Natural killer cell (primary cell): ENCODE results near the gene CHAD. TPM values are rescaled to one million over a fixed set of nuclear protein-coding genes. Genes with fewer than 3 reads are reported as not detected.

Experiments
- ATAC-seq, 3 donors: fragments of 150-1000 bp in 2 of 3; fragments of 200-7000 bp in 1 of 3; cut with Tn5 transposase; 1 replicate in 1 of 3; 2 replicates in 2 of 3; pipeline ENCODE4 v1.10.0; 2021; ENCODE audit warnings: mild to moderate bottlenecking in 2 of 3, moderate library complexity in 2 of 3
- DNase-seq, 2 donors: peaks; one replicate each; pipeline versions ENCODE4 v3.0.0 to v3.0.0-alpha.2; 2013 to 2021; ENCODE audit warnings: mixed read lengths in 1 of 2
- H3K27ac ChIP-seq: one replicate; pipeline ENCODE4 v1.5.1; 2013; ENCODE audit warnings: mild to moderate bottlenecking, low read length
- H3K27me3 ChIP-seq: one replicate; pipeline ENCODE4 v1.6.1; 2013; ENCODE audit warnings: low read length; ENCODE audit not compliant: control insufficient read depth, insufficient read depth
- H3K36me3 ChIP-seq: one replicate; pipeline ENCODE4 v1.6.1; 2013; ENCODE audit warnings: low read length; ENCODE audit not compliant: control insufficient read depth, insufficient read depth
- H3K4me1 ChIP-seq: one replicate; pipeline ENCODE4 v1.6.1; 2013; ENCODE audit warnings: low read length; ENCODE audit not compliant: control insufficient read depth, insufficient read depth
- H3K4me3 ChIP-seq: one replicate; pipeline ENCODE4 v1.5.1; 2013; ENCODE audit warnings: low read length
- H3K9me3 ChIP-seq: one replicate; pipeline ENCODE4 v1.6.1; 2013; ENCODE audit warnings: low read length; ENCODE audit not compliant: control insufficient read depth, insufficient read depth
- H3K27ac Mint-ChIP-seq, 2 donors: one replicate each; pipeline ENCODE4 v1.8.0; 2022; ENCODE audit warnings: mild to moderate bottlenecking in 2 of 2, mixed read lengths in 2 of 2, moderate library complexity in 1 of 2
- H3K27me3 Mint-ChIP-seq, 2 donors: one replicate each; pipeline ENCODE4 v1.8.0; 2022; ENCODE audit warnings: low read depth in 2 of 2, mixed read lengths in 2 of 2
- H3K36me3 Mint-ChIP-seq: one replicate; pipeline ENCODE4 v1.8.0; 2022; ENCODE audit warnings: mixed read lengths
- H3K4me1 Mint-ChIP-seq, 2 donors: one replicate each; pipeline ENCODE4 v1.8.0; 2022; ENCODE audit warnings: mixed read lengths in 2 of 2
- H3K4me3 Mint-ChIP-seq: one replicate; pipeline ENCODE4 v1.8.0; 2022; ENCODE audit warnings: mild to moderate bottlenecking, moderate library complexity, mixed read lengths
- H3K9me3 Mint-ChIP-seq, 2 donors: one replicate each; pipeline ENCODE4 v1.8.0; 2022; ENCODE audit warnings: mixed read lengths in 2 of 2
- WGBS: methylation state at CpG from one replicate; pipeline ENCODE4 v1.1.7; 2013; ENCODE audit warnings: missing lambda C conversion rate; ENCODE audit not compliant: insufficient coverage; 5-methylcytosine and 5-hydroxymethylcytosine counted together
- intact Hi-C: fragments of 100-400 bp; cut with micrococcal nuclease; formaldehyde crosslinking; loops from one replicate; pipeline ENCODE4 v1.14.2; 2022
- total RNA-seq, 4 donors: library from RNA; stranded (reverse); fragments of 120-200 nt in 1 of 4; gene quantifications; one replicate each; pipeline versions ENCODE4 v1.2.3 to v1.2.4, GENCODE V29; 2013 to 2022
- TF ChIP-seq, protein P1 (sequence below): fragments of 200-600 bp; IDR thresholded peaks from one replicate; pipeline ENCODE4 v1.8.0; 2022; ENCODE audit warnings: antibody characterized with exemption

CHAD gene
- total RNA-seq, 3 donors from 2014 or later (not counting 1 experiment from before 2014, with no cell fraction given): 0.60 TPM; not detected in 2

DNA sequence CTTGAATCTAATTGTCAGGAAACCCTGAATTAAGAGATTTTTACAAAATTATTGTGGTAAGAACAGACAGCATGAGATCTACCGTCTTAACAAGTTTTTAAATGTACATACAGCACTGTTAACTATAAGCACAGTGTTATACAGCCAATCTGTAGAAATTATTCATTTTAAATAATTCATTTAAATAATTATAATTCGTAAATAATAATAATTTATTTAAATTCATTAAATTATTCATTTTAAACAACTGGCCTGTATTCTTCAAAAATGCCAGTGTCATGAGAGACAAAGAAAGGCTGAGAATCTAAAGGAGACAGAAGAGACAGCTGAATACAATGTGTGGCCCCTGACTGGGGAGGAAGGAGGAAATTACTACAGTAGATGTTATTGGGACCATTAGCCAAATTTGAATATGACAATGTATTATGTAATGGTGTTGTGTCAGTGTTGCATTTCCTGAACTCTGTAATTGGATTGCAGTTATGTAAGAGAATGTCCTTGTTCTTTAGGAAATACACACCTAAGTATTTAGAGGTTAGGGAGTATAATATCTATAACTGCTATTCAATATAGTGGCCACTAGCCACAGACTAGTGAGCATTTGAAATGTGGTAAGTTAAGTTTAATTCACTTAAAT lies 12.3 kb upstream of the CHAD start:
- ATAC-seq: no peak
- H3K36me3 Mint-ChIP-seq: no peaks in the 10 kb centered on the region
- peaks cover 27 to 29% of the 10 kb centered on the region in 2 donors for H3K4me1 Mint-ChIP-seq
- DNase-seq: no peak
- Histone ChIP-seq H3K27ac (no peak overlapping the region), H3K4me3 (no peak overlapping the region), H3K4me1 (peaks cover 22% of the 10 kb centered on the region), H3K27me3 (no peaks in the 10 kb centered on the region), H3K36me3 (peaks cover 28% of the 10 kb centered on the region), H3K9me3 (no peaks in the 10 kb centered on the region)
- intact Hi-C loops: no loop called here
- WGBS: no CpG with 5 or more reads among the region's 2 CpGs
- no peaks in the 10 kb centered on the region for H3K9me3 Mint-ChIP-seq
- peak overlapping the region; percentile 40 for H3K4me3 Mint-ChIP-seq
- peaks cover 0 to 4% of the 10 kb centered on the region in 2 donors for H3K27me3 Mint-ChIP-seq
- TF ChIP-seq, protein P1, sequence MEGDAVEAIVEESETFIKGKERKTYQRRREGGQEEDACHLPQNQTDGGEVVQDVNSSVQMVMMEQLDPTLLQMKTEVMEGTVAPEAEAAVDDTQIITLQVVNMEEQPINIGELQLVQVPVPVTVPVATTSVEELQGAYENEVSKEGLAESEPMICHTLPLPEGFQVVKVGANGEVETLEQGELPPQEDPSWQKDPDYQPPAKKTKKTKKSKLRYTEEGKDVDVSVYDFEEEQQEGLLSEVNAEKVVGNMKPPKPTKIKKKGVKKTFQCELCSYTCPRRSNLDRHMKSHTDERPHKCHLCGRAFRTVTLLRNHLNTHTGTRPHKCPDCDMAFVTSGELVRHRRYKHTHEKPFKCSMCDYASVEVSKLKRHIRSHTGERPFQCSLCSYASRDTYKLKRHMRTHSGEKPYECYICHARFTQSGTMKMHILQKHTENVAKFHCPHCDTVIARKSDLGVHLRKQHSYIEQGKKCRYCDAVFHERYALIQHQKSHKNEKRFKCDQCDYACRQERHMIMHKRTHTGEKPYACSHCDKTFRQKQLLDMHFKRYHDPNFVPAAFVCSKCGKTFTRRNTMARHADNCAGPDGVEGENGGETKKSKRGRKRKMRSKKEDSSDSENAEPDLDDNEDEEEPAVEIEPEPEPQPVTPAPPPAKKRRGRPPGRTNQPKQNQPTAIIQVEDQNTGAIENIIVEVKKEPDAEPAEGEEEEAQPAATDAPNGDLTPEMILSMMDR: no peak
- H3K27ac Mint-ChIP-seq: no peak overlapping the region

DNA sequence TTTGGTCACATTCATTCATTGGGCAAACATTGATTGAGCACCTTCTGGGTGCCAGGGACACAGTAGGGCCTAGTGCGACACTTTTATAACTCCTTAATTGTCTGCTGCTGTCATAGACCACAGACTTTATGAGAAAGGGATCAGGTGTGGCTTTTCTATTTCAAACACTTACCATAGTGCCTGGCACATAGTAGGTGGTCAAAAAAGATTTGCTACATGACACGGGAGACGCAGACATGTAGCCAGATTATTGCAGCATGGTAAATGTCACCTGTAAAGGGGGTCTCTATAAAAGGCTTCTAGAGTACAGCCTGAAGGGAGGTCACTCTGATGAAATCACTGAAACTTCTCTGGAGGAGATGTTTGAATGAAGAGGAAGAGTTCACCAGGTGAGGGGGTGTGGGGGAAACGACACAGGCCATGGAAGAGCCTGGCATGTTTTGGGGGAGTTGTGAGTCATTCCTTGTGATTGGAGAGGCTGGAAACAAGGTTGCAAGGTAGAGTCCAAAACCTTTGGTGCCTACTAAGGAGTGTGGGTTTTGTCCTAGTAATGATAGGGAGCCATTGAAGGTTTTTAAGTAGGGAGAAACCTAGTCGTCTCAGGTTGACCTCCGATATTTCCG lies 11.6 kb upstream of the CHAD start:
- H3K27ac ChIP-seq: no peak overlapping the region

DNA sequence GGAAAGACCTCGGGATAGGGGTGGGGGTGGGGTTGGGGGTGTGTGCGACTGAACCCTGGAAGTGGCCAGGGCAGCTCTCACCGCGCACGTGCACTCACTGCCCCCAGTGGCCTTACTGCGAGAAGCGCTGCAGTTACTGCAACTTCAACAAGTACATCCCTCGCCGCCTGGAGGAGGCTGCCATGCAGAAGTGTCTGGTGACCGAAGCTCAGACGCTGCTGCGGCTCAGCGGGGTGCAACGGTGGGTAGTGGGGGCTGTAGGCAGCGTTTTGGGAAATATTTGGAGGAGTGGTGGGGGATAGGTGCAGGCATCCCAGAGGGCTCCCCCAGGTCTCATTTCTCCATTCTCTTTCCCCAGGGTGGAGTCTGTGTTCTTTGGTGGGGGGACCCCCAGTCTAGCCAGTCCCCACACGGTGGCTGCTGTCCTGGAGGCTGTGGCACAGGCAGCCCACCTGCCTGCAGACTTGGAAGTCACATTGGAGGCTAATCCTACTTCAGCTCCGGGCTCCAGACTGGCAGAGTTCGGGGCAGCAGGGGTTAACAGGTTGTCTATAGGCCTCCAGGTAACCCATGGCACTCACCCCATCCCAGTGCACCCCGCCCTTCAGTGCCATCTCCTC lies 11.0 kb upstream of the CHAD start:
- TF ChIP-seq, protein P1: peak; percentile 24
- H3K9me3 ChIP-seq: no peaks in the 10 kb centered on the region
- intact Hi-C loops: loop anchor here (5.0 kb wide), 1 partner anchor 63 kb away; no protein-coding TSS in a partner anchor
- no peak overlapping the region for H3K27ac ChIP-seq
- H3K27ac Mint-ChIP-seq: peak overlapping the region; percentile 36 to 93
- peaks cover 27 to 29% of the 10 kb centered on the region in 2 donors for H3K4me1 Mint-ChIP-seq
- no peaks in the 10 kb centered on the region for H3K9me3 Mint-ChIP-seq
- peak overlapping the region; percentile 84 for H3K4me3 ChIP-seq
- ATAC-seq (peak; percentile 44 to 57 (median 52)), DNase-seq (peak; percentile 41 to 79)
- peaks cover 0 to 4% of the 10 kb centered on the region in 2 donors for H3K27me3 Mint-ChIP-seq
- peaks cover 19% of the 10 kb centered on the region for H3K36me3 ChIP-seq
- no peaks in the 10 kb centered on the region for H3K36me3 Mint-ChIP-seq
- H3K4me1 ChIP-seq: peaks cover 22% of the 10 kb centered on the region
- H3K27me3 ChIP-seq: no peaks in the 10 kb centered on the region
- WGBS: 17% methylated on average over 19 of the region's 19 CpGs
- peak overlapping the region; percentile 84 for H3K4me3 Mint-ChIP-seq

More for the DNA sequence above, 11.6 kb upstream of the CHAD start:
- Histone ChIP-seq H3K9me3 (no peaks in the 10 kb centered on the region), H3K36me3 (peaks cover 24% of the 10 kb centered on the region), H3K4me3 (no peak overlapping the region), H3K4me1 (peaks cover 22% of the 10 kb centered on the region), H3K27me3 (no peaks in the 10 kb centered on the region)
- no peak for ATAC-seq
- Mint-ChIP-seq H3K4me3 (peak overlapping the region; percentile 18), H3K36me3 (no peaks in the 10 kb centered on the region), H3K27me3 (peaks cover 0 to 4% of the 10 kb centered on the region in 2 donors), H3K4me1 (peaks cover 27 to 29% of the 10 kb centered on the region in 2 donors), H3K27ac (peak overlapping the region in 1 of 2 donors; percentile 93), H3K9me3 (no peaks in the 10 kb centered on the region)
- intact Hi-C loops: no loop called here
- TF ChIP-seq, protein P1: no peak
- WGBS: 97% methylated on average over 7 of the region's 7 CpGs
- DNase-seq: no peak
